Uterus (tissue), 4 donors: ENCODE results near the gene CRNKL1. TPM values are rescaled to one million over a fixed set of nuclear protein-coding genes. Genes with fewer than 3 reads are reported as not detected.

ENCODE experiments used
- DNase-seq, 2 donors: peaks; one replicate each; pipeline ENCODE4 v3.0.0-alpha.2; 2019 to 2020
- H3K27ac ChIP-seq, 2 donors: fragments of 200-600 bp; sonication (generic); 1 replicate in 1 of 2; 2 replicates in 1 of 2; pipeline ENCODE4 v1.5.1; 2016 to 2018
- H3K27me3 ChIP-seq, 2 donors: fragments of 200-600 bp; sonication (generic); one replicate each; pipeline ENCODE4 v1.5.1; 2018 to 2019; ENCODE audit warnings: control low read depth in 1 of 2
- H3K36me3 ChIP-seq, 2 donors: fragments of 200-600 bp; sonication (generic); one replicate each; pipeline ENCODE4 v1.5.1; 2019; ENCODE audit warnings: control low read depth in 1 of 2
- H3K4me1 ChIP-seq, 2 donors: fragments of 200-600 bp; sonication (generic); one replicate each; pipeline ENCODE4 v1.5.1; 2018 to 2019; ENCODE audit warnings: control low read depth in 1 of 2
- H3K4me3 ChIP-seq, 2 donors: fragments of 200-600 bp; sonication (generic); 1 replicate in 1 of 2; 2 replicates in 1 of 2; pipeline ENCODE4 v1.5.1; 2018 to 2019; ENCODE audit warnings: mild to moderate bottlenecking in 1 of 2
- H3K9me3 ChIP-seq, 2 donors: fragments of 200-600 bp; sonication (generic); one replicate each; pipeline ENCODE4 v1.5.1; 2019; ENCODE audit warnings: control low read depth in 1 of 2
- POLR2A ChIP-seq, 2 donors: fragments of 450-650 bp; IDR thresholded peaks; one replicate each; pipeline ENCODE4 v1.6.1; 2016; ENCODE audit warnings: antibody characterized with exemption in 2 of 2, mild to moderate bottlenecking in 1 of 2, moderate library complexity in 1 of 2
- intact Hi-C: fragments of 100-400 bp; cut with DNase I; formaldehyde crosslinking; loops from one replicate; pipeline ENCODE4 v1.15.1; 2023; ENCODE audit warnings: low total_unique reads
- total RNA-seq, 4 donors: library from RNA; depleted of rRNA in 3 of 4; stranded (reverse); fragments of >200 nt in 3 of 4; gene quantifications; one replicate each; pipeline versions ENCODE4 v1.1.0 to v1.2.4, GENCODE V29; 2014 to 2023
- TF ChIP-seq, protein P1 (sequence below), 4 experiments: fragments of 200-600 bp in 2 of 4; fragments of 450-650 bp in 2 of 4; sonication (generic) in 2 of 4; IDR thresholded peaks; one replicate each; pipeline ENCODE4 v1.5.1; 2016 to 2019; ENCODE audit warnings: antibody characterized with exemption in 4 of 4, mild to moderate bottlenecking in 2 of 4, moderate library complexity in 1 of 4
- donor health status: DM: yes; HTN: yes; CAD: no.

CRNKL1 gene
- total RNA-seq, 4 donors from 2014 or later: 21.8 to 58.4 (median 38.4) TPM

DNA sequence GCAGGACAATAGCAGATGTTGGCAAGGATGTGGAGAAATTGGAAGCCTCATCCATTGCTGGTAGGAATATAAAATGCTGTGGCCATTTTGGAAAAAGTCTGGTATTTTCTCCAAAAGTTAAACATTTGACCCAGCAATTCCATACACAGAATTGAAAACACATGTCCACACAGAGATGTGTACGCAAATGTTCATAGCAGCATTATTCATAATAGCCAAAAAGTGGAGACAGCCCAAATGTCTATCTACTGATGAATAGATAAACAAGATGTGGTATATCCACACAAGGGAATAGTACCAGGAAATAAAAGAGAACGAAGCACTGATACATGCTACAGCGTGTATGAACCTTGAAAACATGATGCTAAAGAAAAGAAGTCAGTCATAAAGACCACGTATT lies 40.6 kb upstream of the CRNKL1 start:
- Histone ChIP-seq H3K27ac (no peak overlapping the region), H3K4me1 (no peaks in the 10 kb centered on the region), H3K27me3 (no peaks in the 10 kb centered on the region), H3K36me3 (no peaks in the 10 kb centered on the region), H3K9me3 (no peaks in the 10 kb centered on the region), H3K4me3 (no peak overlapping the region)
- intact Hi-C loops: no loop called here
- no peak for TF ChIP-seq POLR2A (IDR thresholded peaks at IDR 0.05)
- TF ChIP-seq, protein P1, sequence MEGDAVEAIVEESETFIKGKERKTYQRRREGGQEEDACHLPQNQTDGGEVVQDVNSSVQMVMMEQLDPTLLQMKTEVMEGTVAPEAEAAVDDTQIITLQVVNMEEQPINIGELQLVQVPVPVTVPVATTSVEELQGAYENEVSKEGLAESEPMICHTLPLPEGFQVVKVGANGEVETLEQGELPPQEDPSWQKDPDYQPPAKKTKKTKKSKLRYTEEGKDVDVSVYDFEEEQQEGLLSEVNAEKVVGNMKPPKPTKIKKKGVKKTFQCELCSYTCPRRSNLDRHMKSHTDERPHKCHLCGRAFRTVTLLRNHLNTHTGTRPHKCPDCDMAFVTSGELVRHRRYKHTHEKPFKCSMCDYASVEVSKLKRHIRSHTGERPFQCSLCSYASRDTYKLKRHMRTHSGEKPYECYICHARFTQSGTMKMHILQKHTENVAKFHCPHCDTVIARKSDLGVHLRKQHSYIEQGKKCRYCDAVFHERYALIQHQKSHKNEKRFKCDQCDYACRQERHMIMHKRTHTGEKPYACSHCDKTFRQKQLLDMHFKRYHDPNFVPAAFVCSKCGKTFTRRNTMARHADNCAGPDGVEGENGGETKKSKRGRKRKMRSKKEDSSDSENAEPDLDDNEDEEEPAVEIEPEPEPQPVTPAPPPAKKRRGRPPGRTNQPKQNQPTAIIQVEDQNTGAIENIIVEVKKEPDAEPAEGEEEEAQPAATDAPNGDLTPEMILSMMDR (IDR thresholded peaks at IDR 0.05): no peak
- no peak for DNase-seq

DNA sequence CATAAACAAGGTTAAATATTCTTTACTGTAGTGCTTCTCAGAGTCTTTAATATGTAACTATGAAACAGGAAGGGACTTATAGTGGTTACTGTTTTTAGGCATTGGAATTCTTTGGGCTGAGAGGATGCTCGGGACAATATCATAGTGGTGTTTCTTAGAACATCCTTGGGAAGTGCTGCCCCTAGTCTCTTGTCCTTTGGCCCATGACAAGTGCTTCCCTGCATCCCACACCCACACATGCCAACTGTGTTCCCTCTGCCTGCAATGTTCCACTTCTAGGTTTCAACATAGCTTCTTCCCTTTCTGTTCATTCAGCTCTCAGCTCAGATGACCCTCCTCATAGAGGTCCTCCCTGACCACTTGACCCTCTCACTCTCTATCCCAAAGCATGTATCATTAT lies 37.7 kb upstream of the CRNKL1 start:
- H3K27me3 ChIP-seq: no peaks in the 10 kb centered on the region
- H3K9me3 ChIP-seq: no peaks in the 10 kb centered on the region
- intact Hi-C loops: no loop called here
- no peak overlapping the region for H3K27ac ChIP-seq
- no peak for TF ChIP-seq POLR2A (IDR thresholded peaks at IDR 0.05)
- TF ChIP-seq, protein P1 (IDR thresholded peaks at IDR 0.05): no peak
- H3K36me3 ChIP-seq: no peaks in the 10 kb centered on the region
- no peak for DNase-seq
- no peak overlapping the region for H3K4me3 ChIP-seq
- no peaks in the 10 kb centered on the region for H3K4me1 ChIP-seq

DNA sequence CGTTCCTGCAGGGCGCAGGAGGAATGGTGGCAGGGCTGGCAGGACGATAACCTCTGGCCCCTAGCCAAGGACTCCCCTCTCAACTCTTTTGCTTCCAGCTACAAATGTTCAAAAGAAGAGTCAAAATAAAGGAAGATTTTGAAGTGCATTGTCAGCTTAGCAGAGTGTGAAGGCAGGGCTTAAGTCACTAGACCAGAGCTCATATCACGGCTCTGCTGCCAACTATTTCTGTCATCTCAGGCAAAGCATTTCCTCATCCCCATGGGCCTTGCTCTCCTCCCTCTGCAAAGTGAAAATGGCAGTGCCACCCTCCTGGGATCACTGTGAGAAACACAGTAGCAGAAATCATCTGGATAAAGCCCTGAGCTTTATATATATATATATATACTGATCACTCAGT lies 36.8 kb upstream of the CRNKL1 start:
- no peaks in the 10 kb centered on the region for H3K27me3 ChIP-seq
- H3K27ac ChIP-seq: no peak overlapping the region
- DNase-seq: no peak
- H3K4me1 ChIP-seq: no peaks in the 10 kb centered on the region
- intact Hi-C loops: no loop called here
- no peaks in the 10 kb centered on the region for H3K36me3 ChIP-seq
- no peak overlapping the region for H3K4me3 ChIP-seq
- H3K9me3 ChIP-seq: no peaks in the 10 kb centered on the region
- TF ChIP-seq, protein P1 (IDR thresholded peaks at IDR 0.05): no peak

DNA sequence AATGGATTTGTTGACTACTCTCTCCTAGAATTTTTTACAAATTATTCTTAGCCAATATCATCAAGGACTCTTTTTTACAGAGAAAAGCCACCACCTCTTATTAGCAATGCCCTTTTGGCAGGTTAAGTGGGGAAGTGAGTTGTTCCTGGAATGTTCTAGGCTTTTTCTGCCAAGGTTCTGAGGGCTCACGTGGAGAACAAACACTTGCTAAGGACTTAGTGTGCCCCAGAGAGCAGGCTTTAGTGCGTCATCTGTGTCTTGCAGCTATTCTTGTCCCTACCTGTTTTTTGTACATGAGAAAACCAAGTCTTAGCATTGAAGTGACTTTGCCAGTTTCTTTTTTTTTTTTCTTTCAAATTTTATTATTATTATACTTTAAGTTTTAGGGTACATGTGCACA lies 33.5 kb upstream of the CRNKL1 start:
- Histone ChIP-seq H3K4me1 (no peaks in the 10 kb centered on the region), H3K4me3 (no peak overlapping the region), H3K36me3 (no peaks in the 10 kb centered on the region), H3K9me3 (no peaks in the 10 kb centered on the region), H3K27ac (no peak overlapping the region), H3K27me3 (no peaks in the 10 kb centered on the region)
- DNase-seq: no peak
- TF ChIP-seq, protein P1 (IDR thresholded peaks at IDR 0.05): no peak
- TF ChIP-seq POLR2A (IDR thresholded peaks at IDR 0.05): no peak
- intact Hi-C loops: no loop called here

DNA sequence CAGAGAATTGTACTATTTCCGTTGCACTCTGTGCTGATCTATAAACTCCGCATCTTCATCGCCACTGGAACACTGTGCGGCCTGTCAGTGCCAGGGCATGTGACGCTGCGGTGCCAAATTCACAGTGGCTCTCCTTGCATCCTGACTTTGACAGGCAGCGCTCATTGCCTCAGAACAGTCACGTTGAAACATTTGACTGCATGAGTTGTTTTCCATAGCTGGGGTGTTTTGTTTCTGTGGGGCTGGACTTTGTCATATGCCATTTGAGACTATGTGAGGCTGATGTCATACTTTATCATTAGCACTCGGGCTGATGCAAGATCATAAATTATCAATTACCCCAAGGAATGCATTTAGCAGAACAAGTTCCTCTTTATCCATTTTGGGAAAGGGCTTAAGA lies 32.8 kb upstream of the CRNKL1 start:
- Histone ChIP-seq H3K4me1 (no peaks in the 10 kb centered on the region), H3K27me3 (no peaks in the 10 kb centered on the region), H3K36me3 (no peaks in the 10 kb centered on the region), H3K9me3 (no peaks in the 10 kb centered on the region), H3K27ac (no peak overlapping the region), H3K4me3 (no peak overlapping the region)
- intact Hi-C loops: no loop called here
- no peak for DNase-seq
- TF ChIP-seq, protein P1 (IDR thresholded peaks at IDR 0.05): no peak
- TF ChIP-seq POLR2A (IDR thresholded peaks at IDR 0.05): no peak
